Lower leg skin (tissue), 3 donors: ENCODE data around the gene TWIST2.

ENCODE experiments used
- CTCF ChIP-seq, 3 donors: fragments of 450-650 bp; IDR thresholded peaks; one replicate each; pipeline ENCODE4 v1.5.1; 2016; ENCODE audit warnings: antibody characterized with exemption in 3 of 3, mild to moderate bottlenecking in 3 of 3, moderate library complexity in 2 of 3
- POLR2A ChIP-seq, 2 donors: fragments of 450-650 bp; IDR thresholded peaks; one replicate each; pipeline ENCODE4 v1.6.1; 2016 to 2017; ENCODE audit warnings: antibody characterized with exemption in 2 of 2, mild to moderate bottlenecking in 1 of 2, moderate library complexity in 1 of 2

DNA sequence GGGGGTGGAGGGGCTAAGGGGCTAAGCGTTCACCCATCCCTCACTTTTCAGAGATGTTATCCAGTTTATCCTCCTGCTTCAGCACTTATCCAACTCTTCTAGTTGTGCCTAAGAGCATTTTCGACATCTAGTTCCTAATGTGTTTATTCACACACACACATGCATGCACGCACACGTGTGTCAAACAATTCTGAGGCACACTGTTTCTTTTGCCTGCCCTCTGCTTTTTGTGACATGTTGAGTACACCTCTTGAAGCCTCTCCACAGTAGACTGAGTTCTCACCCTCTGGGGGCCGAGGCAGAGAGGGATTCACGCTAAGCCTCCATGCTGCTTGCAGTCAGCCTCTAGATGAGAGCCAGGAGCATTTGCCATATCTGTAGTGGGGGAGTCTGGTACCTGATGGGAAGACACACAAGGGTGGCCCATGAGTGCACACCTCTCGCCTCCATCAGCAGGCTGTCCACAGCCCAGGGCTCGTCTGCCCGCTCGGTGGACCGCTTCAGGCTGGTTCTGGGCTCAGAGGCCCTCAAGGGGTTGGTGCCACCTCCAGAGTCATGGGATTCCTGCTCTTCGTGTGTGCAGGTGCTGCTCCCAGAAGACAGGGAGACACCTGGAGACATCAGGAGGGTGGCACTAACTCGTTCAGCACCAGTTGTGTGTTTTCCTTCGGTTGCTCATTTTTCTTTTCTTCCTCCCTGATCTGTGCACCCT lies 11.9 kb downstream of the TWIST2 start:
- TF ChIP-seq CTCF (IDR thresholded peaks at IDR 0.05) (no peak), POLR2A (IDR thresholded peaks at IDR 0.05) (no peak)
